GM19328 (cell line): ENCODE data around the gene MIAT.
"Not testable (repeated sequence)": the region's sequence is repeated elsewhere in the genome, so short reads cannot be mapped to it uniquely, and the experiment has no call there.

Experiments used
- ATAC-seq: cut with Tn5 transposase; IDR thresholded peaks from one replicate; pipeline ENCODE4 v1.9.1; 2021; ENCODE audit warnings: mild to moderate bottlenecking, moderate library complexity; ENCODE audit not compliant: unreplicated experiment

Gene MIAT

DNA sequence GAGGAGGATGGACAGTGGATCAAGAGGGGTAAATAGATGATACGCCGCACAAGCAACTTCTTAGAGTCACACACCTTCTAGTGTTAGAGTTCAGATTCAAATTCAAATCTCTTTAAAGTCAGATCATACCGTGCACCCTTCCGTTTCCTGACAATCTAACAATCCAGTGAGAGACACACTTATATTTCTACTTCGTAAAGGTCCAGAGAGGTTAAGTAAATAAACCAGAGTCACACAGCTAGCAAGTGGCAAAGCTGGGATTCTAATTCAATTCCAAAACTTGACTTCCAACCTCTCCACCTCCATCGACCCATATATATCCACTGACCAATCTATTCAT lies 34.0 kb downstream of the MIAT start:
- ATAC-seq: no peak

DNA sequence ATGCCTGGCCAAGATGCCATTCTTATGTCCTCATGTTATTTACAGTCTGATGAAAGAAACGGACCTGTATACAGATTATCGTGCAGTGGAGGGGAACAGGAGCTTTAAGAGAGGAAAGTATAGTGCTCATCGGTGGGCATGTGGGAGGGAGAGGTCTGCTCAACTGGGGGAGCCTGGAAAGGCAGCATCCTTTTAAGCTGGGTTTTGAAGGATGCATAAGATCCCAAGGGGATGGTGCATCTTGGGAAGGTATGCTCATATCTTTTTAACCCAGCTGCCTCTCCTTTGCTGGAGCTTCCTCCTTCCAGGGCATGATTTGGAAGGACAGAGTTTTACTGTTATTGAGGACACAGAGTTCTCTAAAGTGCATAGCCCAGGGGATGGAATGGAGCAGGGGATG lies 34.8 kb downstream of the MIAT start:
- ATAC-seq: no peak

DNA sequence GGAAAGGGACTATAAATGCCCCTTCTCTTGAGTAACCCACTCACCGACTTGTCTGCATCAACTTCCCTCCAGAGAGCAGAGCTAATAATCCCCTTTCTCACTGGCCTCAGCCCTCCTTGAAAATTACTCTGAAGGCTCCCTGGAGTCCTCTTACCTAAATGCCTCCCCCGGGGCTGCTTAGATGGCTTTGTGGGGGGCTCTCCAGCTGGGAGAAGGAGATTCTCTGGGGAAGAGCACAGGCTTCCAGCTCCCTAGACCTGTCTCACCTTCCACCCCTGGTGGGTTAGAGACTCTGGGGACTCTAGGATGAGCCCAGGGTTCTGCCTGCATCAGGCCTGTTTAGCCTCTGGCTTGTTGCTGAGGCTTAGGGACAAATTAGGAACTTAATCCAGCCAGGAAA lies 39.8 kb downstream of the MIAT start:
- ATAC-seq: no peak

DNA sequence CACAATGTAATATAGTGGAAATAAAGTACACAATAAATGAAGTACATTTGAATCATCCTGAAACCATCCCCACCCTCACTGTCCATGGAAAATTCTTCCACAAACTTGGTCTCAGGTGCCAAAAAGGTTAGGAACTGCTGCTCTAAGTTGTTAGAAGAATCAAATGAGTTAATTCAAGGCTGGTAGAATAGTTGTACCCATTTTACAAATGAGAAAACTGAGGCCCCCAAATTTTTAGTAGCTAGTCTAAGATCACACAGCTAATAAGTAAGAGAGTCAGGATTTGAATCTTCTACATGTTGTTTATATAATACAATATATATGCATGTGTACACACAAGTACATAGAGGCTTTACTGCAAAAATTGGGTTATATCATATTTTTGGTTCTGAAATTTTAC lies 43.1 kb downstream of the MIAT start:
- no peak for ATAC-seq

DNA sequence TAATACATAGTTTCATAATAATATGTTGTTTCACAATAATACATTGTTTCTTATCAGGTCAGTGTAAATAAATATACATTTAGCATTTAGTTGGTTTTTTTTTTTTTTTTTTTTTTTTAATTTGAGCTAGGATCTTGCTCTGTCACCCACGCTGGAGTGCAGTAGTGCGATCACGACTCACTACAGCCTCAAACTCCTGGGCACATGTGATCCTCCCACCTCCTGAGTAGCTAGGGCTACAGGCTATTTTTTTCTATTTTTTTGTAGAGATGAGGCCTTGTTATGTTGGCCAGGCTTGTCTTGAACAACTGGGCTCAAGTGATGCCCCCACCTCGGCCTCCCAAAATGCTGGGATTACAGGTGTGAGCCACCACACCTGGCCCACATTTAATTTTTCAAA lies 43.5 kb downstream of the MIAT start:
- no peak for ATAC-seq

DNA sequence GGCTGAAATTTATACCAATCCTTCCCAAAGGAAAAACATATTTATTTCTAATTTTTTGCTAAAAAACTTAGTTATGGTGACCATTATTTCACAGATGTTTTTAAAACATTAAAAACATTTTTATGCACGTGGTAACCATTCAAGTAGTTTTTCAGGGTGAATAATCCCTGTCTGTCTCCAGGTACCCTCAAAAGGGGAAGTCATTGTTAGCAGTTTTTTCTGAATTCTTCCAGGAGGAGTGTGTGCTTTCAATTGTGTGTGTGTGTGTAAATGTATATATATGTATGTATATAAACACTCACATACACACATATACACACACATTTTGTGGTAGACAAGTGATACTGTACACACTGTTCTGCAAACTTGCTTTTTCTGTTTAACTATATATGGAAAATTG lies 43.9 kb downstream of the MIAT start:
- ATAC-seq: no peak

DNA sequence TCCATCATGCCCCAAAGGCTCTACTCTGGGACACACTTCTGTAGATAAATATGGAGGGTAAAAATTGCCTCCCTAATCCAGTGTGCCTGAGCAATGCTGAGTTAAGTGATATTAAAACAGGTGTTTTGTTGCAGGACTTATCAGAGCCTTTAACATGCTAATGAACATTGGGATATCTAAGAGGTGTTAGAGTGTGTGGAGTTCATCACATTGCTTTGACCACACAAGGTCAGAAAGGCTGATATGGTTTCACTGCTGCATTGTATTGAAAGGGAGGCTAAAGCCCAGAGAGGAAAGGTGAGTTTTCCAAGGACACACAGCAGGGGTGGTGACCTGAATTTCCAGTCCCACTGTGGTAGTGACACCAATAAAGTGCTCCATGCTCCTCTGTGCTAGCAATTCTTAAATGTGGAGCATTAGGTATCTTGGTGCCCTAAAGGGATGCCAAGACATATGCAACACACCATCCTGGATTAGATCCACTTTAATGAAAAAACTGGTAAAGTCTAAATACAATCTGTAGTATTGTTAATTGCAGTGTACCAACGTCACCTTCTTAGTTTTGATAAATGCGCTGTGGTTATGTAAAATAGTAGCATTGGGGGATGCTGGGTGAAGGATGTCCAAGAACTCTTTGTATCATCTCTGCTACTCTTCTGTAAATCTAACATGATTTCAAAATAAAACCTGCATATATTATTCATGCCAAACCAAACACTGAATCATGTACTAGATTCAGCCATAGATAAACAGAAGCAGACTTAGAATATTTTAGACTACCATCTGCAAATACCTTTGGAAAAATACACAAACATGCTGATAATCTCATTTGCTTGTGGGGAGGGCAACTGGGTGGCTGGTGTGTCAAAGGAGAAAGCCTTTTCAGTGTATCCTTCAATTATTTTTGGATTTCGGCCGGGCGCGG lies 45.8 kb downstream of the MIAT start:
- ATAC-seq: no peak

DNA sequence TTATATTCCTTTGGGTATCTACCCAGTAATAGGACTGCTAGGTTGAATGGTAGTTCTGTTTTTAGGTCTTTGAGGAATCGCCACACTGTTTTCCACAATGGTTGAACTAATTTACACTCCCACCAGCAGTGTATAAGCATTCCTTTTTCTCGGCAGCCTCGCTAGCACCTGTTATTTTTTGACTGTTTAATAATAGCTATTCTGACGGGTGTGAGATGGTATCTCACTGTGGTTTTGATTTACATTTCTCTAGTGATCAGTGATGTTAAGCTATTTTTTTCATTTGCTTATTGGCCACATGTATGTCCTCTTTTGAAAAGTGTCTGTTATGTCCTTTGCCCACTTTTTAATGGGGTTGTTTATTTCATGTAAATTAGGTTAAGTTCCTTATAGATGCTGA lies 48.0 kb downstream of the MIAT start:
- not testable (repeated sequence) for ATAC-seq

DNA sequence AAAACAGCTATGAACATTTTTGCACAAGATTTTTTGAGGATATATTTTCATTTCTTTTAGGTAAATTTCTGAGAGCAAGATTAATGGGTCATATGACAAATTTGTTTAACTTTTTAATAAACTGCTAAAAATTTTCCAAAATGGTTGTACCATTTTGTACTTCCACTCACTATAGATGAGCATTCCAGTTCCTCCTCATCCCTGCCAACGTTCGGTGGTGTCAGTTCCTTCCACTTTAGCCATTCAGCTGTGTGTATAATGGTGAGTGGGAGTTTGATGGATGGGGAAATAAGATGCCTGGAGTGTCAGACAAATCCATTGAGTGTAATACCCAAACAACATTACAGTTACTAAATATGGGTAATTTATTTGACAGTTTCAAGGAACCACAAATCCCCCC lies 49.7 kb downstream of the MIAT start:
- no peak for ATAC-seq

DNA sequence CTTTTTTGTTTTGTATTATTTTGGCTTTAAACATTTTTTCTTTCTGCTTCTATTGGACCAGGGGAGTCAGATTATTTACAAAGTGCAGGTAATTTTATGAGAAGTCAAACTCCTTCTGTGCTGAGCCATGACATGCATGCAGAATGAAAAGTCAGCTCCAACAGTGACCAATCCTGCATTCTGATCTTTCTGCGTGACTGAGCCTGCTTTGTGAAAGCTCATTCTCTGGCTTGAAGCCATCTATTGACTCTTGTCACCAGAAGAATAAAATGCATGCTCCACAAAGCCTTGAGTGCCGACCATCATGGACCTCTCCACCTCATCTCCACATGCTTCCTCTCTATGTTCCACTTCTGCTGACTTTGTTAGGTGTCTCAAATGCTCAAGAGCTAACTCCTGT lies 50.2 kb downstream of the MIAT start:
- no peak for ATAC-seq

DNA sequence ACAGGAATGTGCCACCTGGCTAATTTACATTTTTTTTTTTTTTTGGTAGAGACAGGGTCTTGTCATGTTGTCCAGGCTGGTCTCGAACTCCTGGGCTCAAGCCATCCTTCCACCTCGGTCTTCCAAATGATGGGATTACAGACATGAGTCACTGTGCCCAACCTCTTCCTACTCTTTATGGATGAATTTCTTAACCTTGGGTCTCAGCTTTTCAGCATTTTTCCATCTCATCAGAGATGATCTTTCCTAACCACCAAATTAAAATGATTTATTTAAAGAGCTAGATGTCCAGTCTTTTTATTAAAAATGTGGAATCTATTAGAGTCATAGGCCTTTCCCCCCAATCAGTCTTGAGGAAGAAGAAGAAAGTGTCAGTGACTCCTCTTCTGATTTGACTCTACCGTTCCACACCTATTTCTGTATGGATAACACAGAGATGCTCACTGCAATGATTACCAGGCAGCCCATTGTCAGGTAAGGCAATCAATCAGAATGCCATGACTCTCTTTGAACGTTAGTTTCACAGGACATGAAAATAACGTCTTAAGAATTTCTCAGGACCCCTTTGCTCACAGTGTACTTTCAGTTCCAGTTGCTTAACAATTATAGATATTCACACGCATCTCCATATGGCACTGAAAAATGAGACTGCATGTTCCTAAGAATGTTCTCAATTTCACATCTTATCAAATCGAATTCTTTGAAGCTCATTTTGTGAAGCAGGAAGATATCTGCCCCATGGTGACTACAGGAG lies 51.0 kb downstream of the MIAT start:
- ATAC-seq: no peak

DNA sequence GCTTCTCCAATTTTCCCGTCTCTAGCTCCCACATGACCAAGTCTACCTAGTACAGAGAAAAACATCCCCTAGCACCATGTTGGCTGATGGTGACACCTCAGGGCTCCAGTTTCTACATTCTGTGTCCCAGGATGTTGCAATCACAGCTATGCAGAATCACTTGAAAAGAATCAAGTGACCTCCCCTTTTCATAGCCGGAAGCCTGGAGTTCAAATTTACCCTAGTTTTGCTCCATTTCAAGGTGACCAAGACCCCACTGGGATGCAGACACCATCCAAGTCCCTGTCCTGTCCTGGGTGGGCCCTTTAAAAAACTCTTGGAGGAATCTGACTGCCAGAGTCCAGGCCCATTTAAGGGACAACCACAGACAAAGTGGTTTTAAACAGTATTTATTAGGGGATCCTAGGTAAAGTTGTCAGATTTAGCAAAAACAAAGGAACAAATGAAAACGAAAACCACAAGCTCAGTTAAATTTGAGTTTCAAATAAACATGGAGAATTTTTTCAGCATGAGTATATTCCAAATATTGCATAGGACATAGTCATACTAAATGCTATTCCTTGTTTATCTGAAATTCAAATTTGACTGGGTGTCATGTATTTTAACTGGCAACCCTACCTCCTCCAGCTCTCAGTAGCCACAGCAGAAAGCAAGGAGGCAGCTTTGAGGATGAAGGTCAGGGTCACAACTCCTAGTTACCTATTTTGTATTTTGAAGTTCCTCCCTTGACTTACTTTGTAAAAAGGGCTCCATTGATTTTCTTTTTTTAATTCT lies 52.4 kb downstream of the MIAT start:
- ATAC-seq: no peak

DNA sequence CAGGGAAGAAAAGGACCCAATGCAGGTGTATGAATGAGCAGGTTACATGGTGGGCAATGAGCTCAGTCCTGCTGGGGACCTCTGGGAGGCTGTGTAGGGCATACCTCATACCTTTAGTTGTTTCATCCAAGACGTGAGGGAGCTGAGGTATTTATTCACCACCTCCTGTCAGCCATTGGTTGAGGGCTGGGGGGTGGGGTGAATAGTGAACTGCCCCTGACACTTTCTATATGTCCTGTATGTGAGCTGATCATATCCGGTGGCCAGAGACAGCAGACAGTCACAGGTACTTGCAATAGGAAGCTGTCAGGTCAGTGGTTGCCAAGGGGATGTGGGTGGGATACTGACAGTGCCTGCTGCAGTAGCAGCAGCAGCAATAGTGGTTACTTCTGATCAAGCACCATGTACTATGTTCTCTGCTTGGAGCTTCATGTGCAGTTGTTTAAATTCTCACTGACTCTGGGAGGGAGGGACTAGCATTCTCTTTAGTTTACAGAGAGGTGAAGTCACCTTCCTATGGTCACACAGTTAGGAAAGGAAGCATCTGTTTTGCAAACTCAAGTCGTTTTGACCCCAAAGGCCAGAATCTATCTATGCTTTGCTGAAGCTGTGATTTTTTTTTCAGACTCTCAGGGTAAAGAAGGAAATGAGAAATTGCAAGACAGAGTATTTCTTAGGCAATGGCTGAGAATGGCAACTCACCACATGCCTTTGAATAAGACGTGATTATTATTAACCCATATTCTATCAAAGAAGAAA lies 54.0 kb downstream of the MIAT start:
- ATAC-seq: no peak

DNA sequence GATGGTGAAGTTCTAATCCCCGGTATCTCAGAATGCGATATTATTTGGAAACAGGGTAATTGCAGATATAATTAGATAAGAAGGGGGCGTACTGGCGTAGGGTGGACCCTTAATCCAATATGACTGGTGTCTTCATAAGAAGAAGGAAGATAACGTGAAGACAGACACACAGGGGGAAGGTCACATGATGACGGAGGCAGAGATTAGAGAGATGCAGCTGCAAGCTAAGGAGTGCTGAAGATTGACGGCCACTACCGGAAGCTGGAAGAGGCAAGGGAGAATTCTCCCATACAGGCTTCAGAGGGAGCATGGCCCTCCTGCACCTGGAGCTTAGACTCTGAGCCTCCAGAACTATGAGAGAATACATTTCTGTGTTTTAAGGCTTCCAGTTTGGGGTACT lies 54.8 kb downstream of the MIAT start:
- ATAC-seq: no peak

DNA sequence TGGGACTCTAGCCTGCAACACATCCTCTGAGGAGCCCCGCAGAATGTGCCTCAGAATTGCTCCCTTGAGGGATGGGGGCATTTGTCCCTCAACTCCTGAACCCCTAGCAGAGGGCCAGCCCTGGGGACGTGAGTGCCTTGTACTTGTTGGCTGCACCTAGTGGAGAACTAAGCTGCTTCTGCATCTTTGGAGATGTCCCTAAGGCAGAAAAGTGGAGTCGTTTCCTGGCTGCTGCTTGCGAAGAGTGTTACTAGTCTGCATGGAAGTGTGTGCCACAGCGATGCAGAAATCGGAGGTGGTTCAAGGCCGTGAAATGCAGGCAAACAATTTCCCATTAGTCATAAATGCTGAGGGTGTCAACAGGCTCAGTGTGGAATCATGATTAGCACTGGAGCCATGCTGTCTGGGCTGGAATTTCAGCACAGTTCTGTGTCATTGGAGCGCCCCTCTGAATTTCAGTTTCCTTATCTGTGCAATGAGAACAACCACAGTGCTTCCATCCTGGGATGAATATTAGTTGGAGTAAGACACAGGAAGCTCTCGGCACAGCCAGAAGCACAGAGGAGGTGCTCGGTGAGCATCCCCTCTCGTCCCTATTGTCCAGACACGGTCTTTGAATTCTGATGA lies 56.5 kb downstream of the MIAT start:
- ATAC-seq: no peak

DNA sequence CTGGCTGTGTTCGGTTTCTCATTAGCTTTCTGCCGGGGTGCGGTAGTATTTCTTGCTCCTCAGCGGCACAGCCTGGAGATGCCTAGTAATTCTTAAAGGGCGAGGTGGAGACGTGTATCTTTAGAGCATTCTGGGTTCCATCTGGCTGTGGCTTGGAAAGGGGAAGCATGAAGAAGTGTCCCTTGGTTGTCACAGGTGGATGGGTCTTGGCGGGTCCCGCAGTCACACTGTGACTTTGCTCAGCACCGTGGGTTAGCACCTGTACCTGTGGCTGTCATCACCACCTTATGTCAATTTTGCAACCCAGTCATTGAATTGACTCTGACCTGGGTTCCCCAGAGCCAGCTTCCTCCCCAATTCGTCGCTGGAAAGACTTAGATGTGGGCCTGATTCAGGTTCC lies 57.6 kb downstream of the MIAT start:
- ATAC-seq: no peak

DNA sequence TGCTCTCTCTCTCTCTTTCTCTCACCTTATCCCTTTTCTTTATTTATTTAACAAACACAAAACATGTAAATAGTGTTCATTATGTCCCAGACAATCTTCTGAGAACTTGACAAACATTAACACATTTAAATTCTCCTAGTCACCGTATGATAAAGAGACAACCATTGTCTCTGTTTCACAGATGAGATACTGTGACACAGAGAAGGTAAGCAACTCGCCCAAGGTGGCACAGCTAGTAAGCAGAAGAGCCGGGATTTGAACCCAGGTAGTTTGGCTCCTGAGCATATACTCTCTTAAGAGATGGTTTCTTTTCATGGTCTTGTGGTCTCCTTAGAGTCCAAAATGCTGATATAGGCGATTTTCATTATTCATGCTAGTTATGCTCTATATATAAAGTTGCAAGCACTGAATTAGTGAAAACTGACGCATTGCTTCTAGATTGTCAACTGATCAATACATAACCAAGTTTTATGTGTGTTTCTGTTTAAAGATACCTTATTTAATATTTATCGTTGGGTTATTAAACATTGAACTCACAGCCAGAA lies 58.1 kb downstream of the MIAT start:
- ATAC-seq: no peak

DNA sequence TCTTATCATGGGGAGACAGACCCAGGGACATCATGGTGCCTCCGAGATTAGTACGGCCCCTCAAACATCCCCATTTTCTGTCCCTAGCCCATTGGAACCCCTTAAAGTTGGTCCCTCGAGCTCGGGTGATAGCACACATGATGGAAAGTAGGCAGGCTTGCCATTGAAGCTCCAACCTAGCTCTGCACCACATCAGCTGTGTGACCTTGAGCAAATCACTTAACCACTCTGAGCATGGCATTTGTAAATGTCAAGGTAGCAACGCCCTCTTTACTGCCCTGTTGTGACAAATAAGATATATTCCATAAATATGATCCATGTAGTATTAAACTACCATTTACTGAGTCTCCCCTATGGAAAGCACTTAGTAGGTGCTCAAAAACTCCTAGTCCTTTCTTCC lies 61.1 kb downstream of the MIAT start:
- ATAC-seq: no peak

DNA sequence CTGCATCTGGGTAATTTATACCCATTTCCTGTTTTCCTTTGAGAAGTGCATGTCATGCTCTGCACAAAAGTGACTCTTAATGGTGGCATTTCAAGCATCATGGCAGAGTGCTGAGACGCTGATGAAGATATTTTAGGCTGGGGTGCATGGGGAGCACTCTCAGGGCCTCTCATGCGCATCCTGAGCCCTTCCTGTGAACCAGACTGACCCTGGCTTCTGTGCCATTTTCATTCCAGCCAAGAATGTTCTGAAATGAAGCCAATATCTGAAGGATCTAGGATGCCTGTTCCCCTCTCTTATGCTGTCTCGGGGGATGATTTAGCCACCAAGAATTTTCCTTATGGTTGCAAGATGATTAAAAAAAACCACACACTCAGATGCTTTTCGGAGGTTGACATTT lies 61.5 kb downstream of the MIAT start:
- ATAC-seq: no peak

DNA sequence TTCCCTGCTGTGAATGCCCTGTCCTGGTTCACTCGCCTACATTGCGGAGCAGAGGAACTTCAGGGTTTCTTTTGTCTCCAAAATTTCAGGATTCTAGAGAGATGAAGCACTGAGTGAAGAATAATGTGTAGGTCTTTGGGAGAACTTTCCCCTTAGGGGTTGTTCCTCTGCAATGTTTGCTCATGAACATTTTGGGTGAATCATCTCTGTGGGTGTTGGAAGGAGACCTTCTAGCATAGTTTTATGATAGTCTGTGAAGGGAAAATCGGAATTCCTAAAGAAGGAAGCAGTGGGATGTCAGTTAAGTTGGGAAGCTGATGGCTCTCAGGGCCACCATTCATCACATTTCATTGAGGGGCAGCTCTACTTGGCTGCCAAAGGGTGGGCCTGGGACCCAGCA lies 64.8 kb downstream of the MIAT start:
- no peak for ATAC-seq
